Measurements from ENCODE around the gene SMAD5. TPM values are rescaled to one million over a fixed set of nuclear protein-coding genes. Genes with fewer than 3 reads are reported as not detected.

SMAD5 gene
- total RNA-seq, 8 experiments from 2014 or later: 26.6 to 54.0 (median 36.0) TPM

DNA sequence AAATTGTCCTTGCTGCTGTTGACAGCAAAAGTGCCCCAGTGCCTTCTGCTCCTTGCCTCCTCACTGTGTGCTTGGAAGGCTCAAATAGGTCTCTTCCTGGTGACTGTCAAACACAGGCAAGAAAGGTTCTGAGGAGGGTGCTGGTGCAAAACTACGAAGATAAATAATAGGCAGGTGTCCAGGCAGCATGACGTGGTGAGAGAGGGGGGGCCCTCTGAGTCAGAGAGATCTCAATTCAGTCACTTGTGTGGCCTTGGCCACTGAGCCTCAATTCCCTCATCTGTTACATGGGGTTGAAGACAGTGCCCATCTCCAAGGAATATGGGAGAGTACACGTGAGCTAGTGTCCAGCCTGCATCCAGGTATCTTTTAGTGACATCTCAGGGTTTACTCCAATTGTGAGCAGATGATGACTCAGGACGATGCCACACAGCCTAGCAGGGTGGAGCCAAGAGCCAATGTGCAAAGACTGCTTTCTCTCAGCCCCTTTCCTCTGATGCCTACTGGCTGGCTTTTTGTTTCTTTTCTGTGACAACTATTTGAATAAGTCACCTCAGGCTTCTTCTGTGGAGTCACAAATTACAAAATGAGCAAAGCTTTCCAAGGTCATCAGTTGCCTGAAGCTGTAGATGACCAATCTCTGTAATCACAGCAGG, 90.1 kb downstream of the SMAD5 start:
- ATAC-seq (replicated peaks in 6 of 8): peak in 1 of 8 experiments; percentile 27
- Histone ChIP-seq H3K4me3 (no peak overlapping the region), H3K27ac (no peak overlapping the region), H3K4me1 (replicated peaks in 1 of 2) (no peaks in the 10 kb centered on the region)
- WGBS, 10 experiments: 0 to 76% (median 60%) methylated on average over 1 to 2 of the region's 4 CpGs; no CpG with 5 or more reads in 3 of the 10 experiments
- in situ Hi-C loops (cut with MboI; ENCODE audit: low pct_unique_long_range_greater_than_20kb in 2 of 9, low sequenced_read_pairs in 9 of 9, unreplicated experiment in 9 of 9): loop anchor here in 5 of 9 experiments (25.0 kb wide), 2 partner anchors 260 to 335 kb away; partner anchors contain the start of genes IL9 (in 4 of the 5) and LECT2 (in 1 of the 5)

DNA sequence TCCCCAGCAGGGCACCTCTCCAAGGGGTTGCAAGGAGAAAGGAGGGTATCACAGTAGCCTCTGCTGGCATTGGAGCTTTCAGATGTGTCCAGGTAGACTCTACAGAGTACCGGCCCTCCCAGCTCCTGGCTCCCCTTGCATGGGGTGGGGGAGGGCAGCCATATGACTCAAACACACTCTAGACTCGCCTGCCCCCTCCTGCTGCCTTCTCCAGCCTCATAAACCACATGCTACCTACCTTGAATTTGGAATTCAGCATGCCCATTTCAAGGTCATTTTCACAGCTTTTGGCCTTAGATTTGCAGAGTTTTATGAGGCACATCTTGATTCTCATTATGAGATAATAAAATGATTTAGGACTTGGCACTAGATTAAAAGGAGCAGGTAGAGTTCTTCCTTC, 93.2 kb downstream of the SMAD5 start:
- Histone ChIP-seq H3K4me3 (no peak overlapping the region), H3K4me1 (replicated peaks in 1 of 2) (peaks cover 0 to 4% of the 10 kb centered on the region in 2 donors), H3K27ac (no peak overlapping the region)
- in situ Hi-C loops (cut with MboI; ENCODE audit: low pct_unique_long_range_greater_than_20kb in 2 of 9, low sequenced_read_pairs in 9 of 9, unreplicated experiment in 9 of 9): loop anchor here in 3 of 9 experiments (25.0 kb wide), 2 partner anchors 187 to 537 kb away; no protein-coding TSS in a partner anchor
- no peak for ATAC-seq (replicated peaks in 6 of 8)
- 60 to 67% methylated on average over 1 of the region's 2 CpGs; no CpG with 5 or more reads in 8 of the 10 experiments for WGBS, 10 experiments

DNA sequence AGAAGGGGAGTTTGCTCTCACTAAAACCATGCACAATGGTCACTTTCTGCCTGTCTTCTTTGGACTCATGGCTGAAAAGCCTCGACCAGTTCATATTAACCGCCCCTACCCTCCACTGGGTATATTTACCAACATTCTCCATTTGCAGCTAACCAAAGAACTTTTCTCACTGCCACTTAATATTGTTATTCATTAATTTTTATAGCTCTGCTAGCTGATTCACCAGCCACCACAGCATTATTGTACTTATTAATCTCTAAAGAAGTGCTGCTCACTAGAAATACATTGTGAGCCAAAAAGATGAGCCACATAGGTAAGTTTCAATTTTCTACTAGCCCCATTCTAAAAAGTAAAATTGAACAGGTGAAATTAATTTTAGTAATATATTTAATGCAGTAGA, 93.8 kb downstream of the SMAD5 start:
- Histone ChIP-seq H3K4me3 (no peak overlapping the region), H3K4me1 (replicated peaks in 1 of 2) (peaks cover 0 to 4% of the 10 kb centered on the region in 2 donors), H3K27ac (no peak overlapping the region)
- in situ Hi-C loops (cut with MboI; ENCODE audit: low pct_unique_long_range_greater_than_20kb in 2 of 9, low sequenced_read_pairs in 9 of 9, unreplicated experiment in 9 of 9): loop anchor here in 3 of 9 experiments (25.0 kb wide), 2 partner anchors 186 to 536 kb away; no protein-coding TSS in a partner anchor
- no peak for ATAC-seq (replicated peaks in 6 of 8)
- 0 to 94% (median 87%) methylated on average over 1 to 2 of the region's 2 CpGs; no CpG with 5 or more reads in 4 of the 10 experiments for WGBS, 10 experiments

DNA sequence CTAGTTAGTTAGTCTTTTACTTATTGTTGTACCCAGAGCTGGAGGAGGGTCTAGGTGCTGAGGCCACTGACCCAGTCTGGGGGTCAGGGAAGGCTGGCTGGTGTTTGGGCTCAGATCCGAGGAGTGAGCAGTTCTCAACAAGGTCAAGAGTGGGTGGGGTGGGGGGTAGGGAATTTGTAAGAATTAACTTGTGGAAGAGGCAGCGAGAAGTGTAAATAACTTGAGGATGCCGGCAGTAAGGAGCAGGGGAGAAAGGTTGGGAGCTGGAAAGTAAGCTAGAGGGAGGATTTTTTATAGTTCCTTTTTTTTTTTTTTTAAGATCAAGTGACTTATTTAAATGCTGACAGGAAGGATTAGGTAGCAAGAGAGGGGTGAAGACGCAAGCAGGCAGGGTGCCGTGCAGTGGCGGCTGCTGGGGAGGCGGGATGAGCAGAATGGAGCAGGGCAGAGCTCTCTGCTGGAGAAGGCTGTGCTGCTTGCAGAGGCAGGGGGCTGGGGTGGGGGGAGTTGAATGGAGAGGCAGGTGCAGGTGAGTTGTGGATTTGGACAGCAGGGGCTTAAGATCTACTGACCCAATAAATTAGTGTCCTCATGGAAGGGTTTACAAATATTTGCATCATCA, 95.6 kb downstream of the SMAD5 start:
- peak in 1 of 8 experiments; percentile 32 for ATAC-seq (replicated peaks in 6 of 8)
- peaks cover 0 to 4% of the 10 kb centered on the region in 2 donors for H3K4me1 ChIP-seq (replicated peaks in 1 of 2)
- no peak overlapping the region for H3K27ac ChIP-seq
- WGBS, 10 experiments: 47 to 100% (median 65%) methylated on average over 1 to 3 of the region's 7 CpGs; no CpG with 5 or more reads in 4 of the 10 experiments
- H3K4me3 ChIP-seq: no peak overlapping the region
- in situ Hi-C loops (cut with MboI; ENCODE audit: low pct_unique_long_range_greater_than_20kb in 2 of 9, low sequenced_read_pairs in 9 of 9, unreplicated experiment in 9 of 9): loop anchor here in 3 of 9 experiments (25.0 kb wide), 2 partner anchors 184 to 534 kb away; no protein-coding TSS in a partner anchor

DNA sequence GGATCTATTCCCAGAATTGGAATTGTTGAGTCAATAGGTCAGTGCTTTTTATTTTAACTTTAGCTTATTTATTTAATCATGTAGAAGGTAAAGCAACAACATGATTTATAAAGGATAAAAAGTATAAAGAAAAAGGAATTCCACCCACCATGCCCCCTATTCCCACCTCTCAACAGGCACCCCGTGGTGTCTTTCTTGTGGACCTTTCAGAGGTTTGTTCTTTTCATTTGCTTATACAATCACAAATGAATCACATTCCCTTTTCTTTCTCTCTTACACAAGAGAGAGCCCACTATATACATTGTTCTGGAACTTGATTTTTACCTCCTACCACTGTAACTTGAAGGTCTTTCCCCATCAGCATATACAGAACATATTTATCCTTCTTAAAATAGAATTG, 97.5 kb downstream of the SMAD5 start:
- ATAC-seq (replicated peaks in 6 of 8): no peak
- no peak overlapping the region for H3K4me3 ChIP-seq
- in situ Hi-C loops (cut with MboI; ENCODE audit: low pct_unique_long_range_greater_than_20kb in 2 of 9, low sequenced_read_pairs in 9 of 9, unreplicated experiment in 9 of 9): loop anchor here in 3 of 9 experiments (25.0 kb wide), 2 partner anchors 182 to 532 kb away; no protein-coding TSS in a partner anchor
- H3K27ac ChIP-seq: no peak overlapping the region
- 0 to 43% (median 0%) methylated on average over 1 of the region's 1 CpG; no CpG with 5 or more reads in 4 of the 10 experiments for WGBS, 10 experiments
- peaks cover 0 to 4% of the 10 kb centered on the region in 2 donors for H3K4me1 ChIP-seq (replicated peaks in 1 of 2)

DNA sequence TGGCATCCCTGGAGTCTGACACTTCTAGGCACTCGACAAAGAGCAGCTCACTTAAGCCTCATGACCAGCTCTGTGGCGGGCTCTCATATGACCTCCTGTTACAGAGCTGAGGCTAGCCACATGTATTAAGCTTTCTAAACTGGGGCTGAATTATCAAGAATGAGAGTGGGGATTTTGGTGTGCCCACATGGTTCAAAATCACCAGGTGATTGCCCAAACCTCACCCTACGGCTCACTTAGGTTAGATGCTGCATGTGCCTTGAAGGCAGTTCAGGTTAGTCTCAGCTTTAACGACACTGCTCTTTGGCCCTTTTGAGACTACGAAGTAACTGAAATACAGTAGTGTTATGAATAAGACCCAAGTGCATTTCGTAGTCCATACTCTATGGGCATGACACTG, 99.7 kb downstream of the SMAD5 start:
- WGBS, 10 experiments: 52 to 95% (median 79%) methylated on average over 1 to 6 of the region's 6 CpGs; no CpG with 5 or more reads in 2 of the 10 experiments
- Histone ChIP-seq H3K27ac (no peak overlapping the region), H3K4me3 (no peak overlapping the region), H3K4me1 (replicated peaks in 1 of 2) (peaks cover 4 to 8% of the 10 kb centered on the region in 2 donors)
- no peak for ATAC-seq (replicated peaks in 6 of 8)
- in situ Hi-C loops (cut with MboI; ENCODE audit: low pct_unique_long_range_greater_than_20kb in 2 of 9, low sequenced_read_pairs in 9 of 9, unreplicated experiment in 9 of 9): loop anchor here in 3 of 9 experiments (25.0 kb wide), 2 partner anchors 180 to 530 kb away; no protein-coding TSS in a partner anchor

Other genes starting within 250 kb of the SMAD5 start
- gene IL9, start 237.0 kb upstream of the SMAD5 start, total RNA-seq: not detected
- not detected for gene LECT2, start 177.9 kb upstream of the SMAD5 start, total RNA-seq
- 100 to 1,000 TPM in 3 of 8 experiments, 10 to 100 TPM in 1, 1 to 10 TPM in 1, under 1 TPM in 2, not detected in 1; 0.14 to 861 (median 97.3) TPM for gene TGFBI, start 103.9 kb upstream of the SMAD5 start, total RNA-seq
- 1 to 10 TPM in 2 of 8 experiments, under 1 TPM in 5, not detected in 1; 0.45 to 1.4 (median 0.78) TPM for gene SMIM32, start 60.3 kb downstream of the SMAD5 start, total RNA-seq
- gene TRPC7, start 232.7 kb downstream of the SMAD5 start, total RNA-seq: 10 to 100 TPM in 2 of 8 experiments, under 1 TPM in 4, not detected in 2; 0.08 to 14.7 (median 0.44) TPM